OCI-M2 (cell line): ENCODE data around the gene SNAP47.

Experiments used
- DNase-seq: peaks from one replicate; lab custom pipeline; 2025; ENCODE audit not compliant: unreplicated experiment; lab: John Stamatoyannopoulos, UW

SNAP47 gene

DNA sequence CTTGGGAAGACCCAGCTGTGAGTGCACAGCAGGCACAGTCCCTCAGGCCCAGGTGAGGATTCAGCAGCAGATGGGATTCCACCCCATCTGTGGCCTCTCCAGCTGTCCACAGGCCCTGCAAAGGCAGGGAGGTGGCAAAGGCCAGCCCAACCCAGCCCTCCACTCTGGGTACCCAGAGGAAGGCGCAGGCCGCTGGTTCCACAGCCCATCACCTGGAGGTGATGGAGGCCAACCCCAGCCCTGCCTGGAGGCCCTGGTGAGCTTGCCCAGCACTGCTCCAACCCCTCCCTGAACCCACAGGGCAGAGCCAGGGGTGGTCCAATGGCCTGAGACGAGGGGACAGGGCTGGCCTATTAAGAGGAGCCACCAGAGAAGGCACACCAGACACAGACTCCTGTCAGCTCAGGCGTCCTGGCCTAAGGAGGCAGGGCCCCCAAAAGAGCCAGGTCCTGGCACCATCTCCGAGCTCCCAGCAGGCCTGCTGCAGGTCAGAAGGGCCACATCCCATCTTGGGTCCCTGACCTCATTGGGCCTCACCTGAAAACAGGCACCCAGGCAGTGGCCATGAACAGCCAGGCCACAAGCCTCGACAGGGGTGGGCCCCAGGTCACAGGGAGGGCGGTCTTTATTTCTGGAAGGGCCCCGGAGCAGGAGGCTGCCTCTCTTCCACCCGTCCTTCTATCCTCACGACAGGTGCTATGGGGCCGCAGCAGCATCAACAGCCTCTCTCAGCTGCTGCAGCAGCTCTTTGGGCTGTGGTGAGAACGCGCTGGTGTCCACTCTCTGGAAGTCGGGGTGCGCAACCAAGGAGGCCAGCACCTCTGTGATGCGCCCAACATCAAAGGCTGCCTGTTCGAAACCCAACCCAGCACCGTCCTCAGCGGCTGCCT is 3.3 kb upstream of the SNAP47 start:
- DNase-seq: no peak

- no peak for DNase-seq
These were observed 2.5 kb upstream of the SNAP47 start for GRCh38 chr1:227732586-227733308.

GRCh38 chr1:227733309-227733705 is 1.9 kb upstream of the SNAP47 start:
- no peak for DNase-seq

GRCh38 chr1:227733751-227734545 is 1.3 kb upstream of the SNAP47 start:
- DNase-seq: no peak

GRCh38 chr1:227734546-227734855 is 734 bp upstream of the SNAP47 start:
- no peak for DNase-seq

- DNase-seq: no peak
These were observed 477 bp downstream of the SNAP47 start for GRCh38 chr1:227735539-227736285.

GRCh38 chr1:227736814-227737432 is 1.7 kb downstream of the SNAP47 start:
- no peak for DNase-seq

DNA sequence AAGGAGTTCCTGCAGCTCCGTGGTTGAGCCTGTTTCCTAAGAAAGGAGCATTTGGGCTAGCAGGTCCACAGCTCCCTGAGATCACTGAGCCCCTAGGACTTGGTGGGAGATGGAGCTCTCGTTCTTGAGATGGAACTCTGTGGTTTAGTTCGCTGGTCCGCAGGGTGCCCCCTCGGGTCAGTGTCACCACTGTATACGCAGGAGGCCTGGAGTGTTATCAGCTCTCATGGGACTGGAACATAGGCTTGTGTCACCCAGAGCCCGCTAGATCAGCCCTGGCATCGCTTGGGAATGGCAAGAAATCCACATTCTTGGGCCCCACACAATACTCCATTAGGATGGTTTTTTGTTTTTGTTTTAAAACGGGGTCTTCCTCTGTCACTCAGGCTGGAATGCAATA is 3.6 kb downstream of the SNAP47 start:
- no peak for DNase-seq

GRCh38 chr1:227739636-227740035 is 4.4 kb downstream of the SNAP47 start:
- DNase-seq: no peak

DNA sequence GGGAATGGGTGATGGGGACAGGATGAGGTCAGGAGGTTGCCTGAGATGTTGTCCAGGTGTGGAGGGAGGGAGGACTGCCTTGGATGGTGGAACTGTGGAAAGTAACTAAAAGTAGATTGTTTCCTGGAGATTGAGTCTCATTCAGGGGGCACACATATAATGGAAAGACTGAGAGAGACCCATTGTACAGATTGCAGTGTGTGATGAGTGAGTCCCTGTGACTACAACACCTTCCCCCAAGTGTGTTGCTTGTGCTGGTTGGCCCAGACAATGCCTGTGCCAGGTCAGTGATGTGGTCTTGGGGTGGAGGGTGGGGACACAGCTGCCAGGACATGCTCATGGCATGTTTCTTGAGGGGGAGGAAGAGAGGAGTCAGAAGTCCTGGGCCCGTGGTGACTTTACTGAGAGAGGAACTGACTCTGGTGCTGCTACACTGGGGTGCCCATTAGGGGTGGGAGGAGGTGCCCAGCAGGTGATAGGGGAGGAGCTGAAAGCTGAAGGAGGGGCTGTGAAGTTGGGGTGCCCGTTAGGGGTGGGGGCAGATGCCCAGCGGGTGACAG is 5.2 kb downstream of the SNAP47 start:
- no peak for DNase-seq

DNA sequence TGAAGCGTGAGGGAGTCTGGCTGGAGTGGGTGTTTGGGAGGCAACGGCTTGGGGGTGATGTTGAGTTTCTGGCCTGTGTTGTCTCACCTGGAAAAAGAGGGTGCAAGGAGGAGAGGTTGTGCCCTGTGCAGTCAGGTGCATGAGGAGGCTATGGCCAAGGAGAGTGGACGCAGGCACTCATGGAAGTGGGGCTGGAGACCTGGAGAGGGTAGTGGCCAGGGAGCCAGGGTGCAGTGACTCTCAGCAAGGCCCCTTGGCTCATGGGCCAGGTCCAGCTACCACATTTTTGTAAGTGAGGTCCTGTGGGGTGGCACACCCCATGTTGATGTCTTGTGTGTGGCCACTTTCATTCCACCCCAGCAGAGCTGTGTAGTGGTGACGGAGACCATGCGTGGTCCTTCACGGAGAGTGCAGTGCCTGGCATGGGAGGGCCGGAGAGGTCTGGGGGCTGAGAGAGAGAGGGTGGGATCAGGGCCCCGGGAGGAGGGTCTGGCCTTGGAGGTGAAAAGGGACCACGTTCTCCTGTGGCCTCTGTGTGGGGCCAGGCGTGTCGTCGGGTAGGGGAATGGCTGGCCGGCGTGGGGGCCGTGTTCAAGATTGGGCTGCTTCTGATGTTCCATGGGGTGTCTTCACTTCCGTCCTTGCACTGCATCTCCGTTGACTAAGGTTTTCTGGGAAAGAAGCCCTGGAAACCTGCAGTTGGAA is 6.1 kb downstream of the SNAP47 start:
- DNase-seq: no peak

GRCh38 chr1:227742738-227743715 is 7.8 kb downstream of the SNAP47 start:
- no peak for DNase-seq

- DNase-seq: no peak
These were observed 9.4 kb downstream of the SNAP47 start for GRCh38 chr1:227744668-227745067.

GRCh38 chr1:227745568-227746265 is 10.5 kb downstream of the SNAP47 start:
- DNase-seq: no peak

- DNase-seq: no peak
These were observed 11.4 kb downstream of the SNAP47 start for GRCh38 chr1:227746676-227747075.

- DNase-seq: no peak
These were observed 12.1 kb downstream of the SNAP47 start for GRCh38 chr1:227747382-227747781.

- no peak for DNase-seq
These were observed 12.8 kb downstream of the SNAP47 start for GRCh38 chr1:227747948-227748495.
